HCT116 (cell line): ENCODE measurements around the gene NECAB2. TPM values are rescaled to one million over a fixed set of nuclear protein-coding genes. Genes with fewer than 3 reads are reported as not detected.

Source experiments
- ATAC-seq: fragments of 200-7000 bp; cut with Tn5 transposase; 2 replicates; pipeline ENCODE4 v1.9.1; 2020; ENCODE audit warnings: mild to moderate bottlenecking, moderate library complexity
- BruUV-seq: library from RNA; stranded (reverse); fragments of 400-500 nt; replicated peaks from 2 replicates; lab custom pipeline; 2021; lab: Mats Ljungman, UMichigan
- CTCF ChIA-PET: fragments of 300-600 bp; sonication (Branson Sonifier 250); formaldehyde crosslinking; loops from one replicate; lab custom pipeline; 2021; ENCODE audit warnings: antibody characterized with exemption; lab: Charles Lee
- POLR2A ChIA-PET: fragments of 300-600, 350-600 bp; sonication (Branson Sonifier 250); formaldehyde crosslinking; loops from one replicate; lab custom pipeline; 2021; ENCODE audit warnings: antibody characterized with exemption; lab: Charles Lee
- RAD21 ChIA-PET, 2 experiments: fragments of 300-600 bp; sonication (Branson Sonifier 250); formaldehyde crosslinking; loops; one replicate each; lab custom pipeline; 2023; ENCODE audit warnings: low total read pairs in 2 of 2; ENCODE audit not compliant: uncharacterized antibody in 2 of 2, unreplicated experiment in 2 of 2, low non-redundant PET in 1 of 2; lab: Charles Lee
- DNase-seq: peaks from one replicate; pipeline ENCODE4 v3.0.0-alpha.2; 2010; ENCODE audit warnings: low read depth, low spot score
- H2AFZ ChIP-seq: fragments of 200-600 bp; shearing (Covaris generic), sonication (generic); 2 replicates; pipeline ENCODE4 v1.6.1; 2017; ENCODE audit warnings: low read depth, mixed run types, mixed read lengths, antibody characterized with exemption, low read length; ENCODE audit not compliant: poor library complexity, severe bottlenecking
- H3K27ac ChIP-seq: 2 replicates; pipeline ENCODE4 v1.5.1; 2012; ENCODE audit warnings: low read depth, low read length
- H3K27me3 ChIP-seq: fragments of 200-600 bp; sonication (generic); 2 replicates; pipeline ENCODE4 v1.6.1; 2016; ENCODE audit warnings: mixed run types, low read length, mixed read lengths; ENCODE audit not compliant: insufficient read depth
- H3K36me3 ChIP-seq, 2 experiments: fragments of 200-500 bp in 1 of 2; fragments of 200-600 bp in 1 of 2; sonication (Bioruptor generic) in 1 of 2; sonication (generic) in 1 of 2; 2 replicates each; pipeline versions ENCODE4 v1.5.1 to v1.6.1; 2014 to 2016; ENCODE audit warnings: low read length in 2 of 2, inconsistent platforms in 1 of 2, mixed read lengths in 1 of 2, mixed run types in 1 of 2; ENCODE audit not compliant: insufficient read depth in 2 of 2, control insufficient read depth in 1 of 2
- H3K4me1 ChIP-seq, 2 experiments: fragments of 200-600 bp in 1 of 2; sonication (generic) in 1 of 2; 2 replicates each; pipeline versions ENCODE4 v1.5.1 to v1.6.1; 2012 to 2017; ENCODE audit warnings: low read length in 2 of 2, inconsistent platforms in 1 of 2, mild to moderate bottlenecking in 1 of 2, mixed read lengths in 1 of 2, mixed run types in 1 of 2, moderate library complexity in 1 of 2; ENCODE audit not compliant: insufficient read depth in 2 of 2, control insufficient read depth in 1 of 2
- H3K4me2 ChIP-seq: fragments of 200-600 bp; sonication (generic); 2 replicates; pipeline ENCODE4 v1.6.1; 2017; ENCODE audit warnings: mixed run types, low read length, mixed read lengths
- H3K4me3 ChIP-seq, 2 experiments: fragments of 200-600 bp in 1 of 2; sonication (generic) in 1 of 2; replicated peaks in 1 of 2; 2 replicates each; pipeline ENCODE4 v1.5.1; 2011 to 2016; ENCODE audit warnings: low read length in 2 of 2, control low read depth in 1 of 2, low read depth in 1 of 2, mild to moderate bottlenecking in 1 of 2, mixed read lengths in 1 of 2, mixed run types in 1 of 2
- H3K79me2 ChIP-seq: fragments of 200-600 bp; sonication (generic); 2 replicates; pipeline ENCODE4 v1.6.1; 2017; ENCODE audit warnings: mild to moderate bottlenecking, mixed run types, low read length, moderate library complexity, mixed read lengths; ENCODE audit not compliant: insufficient read depth
- H3K9ac ChIP-seq: fragments of 200-600 bp; sonication (generic); 2 replicates; pipeline ENCODE4 v1.6.1; 2016; ENCODE audit warnings: low read length, mixed read lengths
- H3K9me2 ChIP-seq: fragments of 200-600 bp; sonication (generic), shearing (Covaris generic); 2 replicates; pipeline ENCODE4 v1.6.1; 2017; ENCODE audit warnings: mixed run types, mild to moderate bottlenecking, moderate library complexity; ENCODE audit not compliant: insufficient read depth
- H3K9me3 ChIP-seq, 2 experiments: fragments of 200-500 bp in 1 of 2; fragments of 200-600 bp in 1 of 2; sonication (Bioruptor generic) in 1 of 2; sonication (generic) in 1 of 2; 2 replicates each; pipeline ENCODE4 v1.6.1; 2014 to 2017; ENCODE audit warnings: low read length in 2 of 2, mixed read lengths in 2 of 2, inconsistent platforms in 1 of 2, low read depth in 1 of 2, mild to moderate bottlenecking in 1 of 2, mixed run types in 1 of 2, moderate library complexity in 1 of 2; ENCODE audit not compliant: control insufficient read depth in 1 of 2, insufficient read depth in 1 of 2
- H4K20me1 ChIP-seq: fragments of 200-600 bp; sonication (generic), shearing (Covaris generic); 2 replicates; pipeline ENCODE4 v1.6.1; 2017; ENCODE audit warnings: mixed run types, mild to moderate bottlenecking, moderate library complexity; ENCODE audit not compliant: insufficient read depth
- CEBPB ChIP-seq: IDR thresholded peaks from 2 replicates; pipeline ENCODE4 v1.6.1; 2012; ENCODE audit warnings: low read depth
- RAD21 ChIP-seq: IDR thresholded peaks from 2 replicates; pipeline ENCODE4 v1.6.1; 2012; ENCODE audit warnings: low read depth, mild to moderate bottlenecking
- intact Hi-C: fragments of 100-400 bp; cut with micrococcal nuclease; formaldehyde crosslinking; loops from 2 replicates; pipeline ENCODE4 v1.10.0; 2022
- total RNA-seq: library from RNA; stranded (reverse); gene quantifications from one replicate; pipeline ENCODE4 v1.2.1, GENCODE V29; 2021; ENCODE audit not compliant: unreplicated experiment
- TF ChIP-seq, protein P1 (sequence below), 3 experiments: fragments of 200-600 bp in 1 of 3; sonication (generic) in 1 of 3; IDR thresholded peaks in 2 of 3; conservative IDR thresholded peaks in 1 of 3; 2 replicates each; pipeline ENCODE4 v1.5.1; 2012 to 2017; ENCODE audit warnings: low read depth in 2 of 3, low read length in 2 of 3, antibody characterized with exemption in 1 of 3, borderline replicate concordance in 1 of 3, control low read depth in 1 of 3, mild to moderate bottlenecking in 1 of 3, mixed read lengths in 1 of 3, mixed run types in 1 of 3, moderate library complexity in 1 of 3; ENCODE audit not compliant: insufficient read depth in 1 of 3

NECAB2 gene
- total RNA-seq, 1 experiment from 2014 or later, result 0.61 TPM

DNA sequence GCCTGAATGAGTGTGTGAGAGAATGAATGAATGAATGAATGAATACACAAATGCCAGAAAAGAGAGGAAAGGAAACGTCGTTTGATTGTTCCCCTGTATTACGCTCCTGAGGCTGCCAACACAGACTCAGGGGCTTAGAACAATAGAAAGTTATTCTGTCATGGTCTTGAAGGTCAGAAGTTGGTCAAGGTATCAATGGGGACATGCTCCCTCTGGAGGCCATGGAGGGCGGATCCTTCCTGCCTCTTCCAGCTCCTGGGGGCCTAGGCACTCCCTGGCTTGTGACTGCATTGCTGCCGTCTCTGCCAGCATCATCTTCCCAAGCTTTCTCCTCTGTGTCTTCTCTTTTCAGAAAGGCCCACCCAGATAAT, 76.1 kb downstream of the NECAB2 start:
- POLR2A ChIA-PET, result no interaction called here

More for the DNA sequence above, 76.1 kb downstream of the NECAB2 start:
- Histone ChIP-seq H3K27ac (no peak overlapping the region), H3K9me2 (no peaks in the 10 kb centered on the region), H4K20me1 (no peaks in the 10 kb centered on the region), H3K9ac (no peak overlapping the region), H3K36me3 (no peaks in the 10 kb centered on the region), H3K4me1 (peaks cover 2 to 5% of the 10 kb centered on the region in 2 experiments; a peak in 1 of 4 replicates), H3K4me2 (no peak overlapping the region), H3K9me3 (no peaks in the 10 kb centered on the region), H2AFZ (no peak overlapping the region), H3K4me3 (no peak overlapping the region), H3K79me2 (no peaks in the 10 kb centered on the region), H3K27me3 (no peaks in the 10 kb centered on the region; the same call in 1 of the 2 replicates)
- CTCF ChIA-PET, result interaction anchor here (0.9 to 1.6 kb wide), 6 partner anchors 22 to 117 kb away, joined by 3 to 10 read pairs (median 4); no protein-coding TSS in a partner anchor
- ATAC-seq (peak; percentile 82), DNase-seq (peak; percentile 41)
- TF ChIP-seq CEBPB, result no peak
- TF ChIP-seq, protein P1, sequence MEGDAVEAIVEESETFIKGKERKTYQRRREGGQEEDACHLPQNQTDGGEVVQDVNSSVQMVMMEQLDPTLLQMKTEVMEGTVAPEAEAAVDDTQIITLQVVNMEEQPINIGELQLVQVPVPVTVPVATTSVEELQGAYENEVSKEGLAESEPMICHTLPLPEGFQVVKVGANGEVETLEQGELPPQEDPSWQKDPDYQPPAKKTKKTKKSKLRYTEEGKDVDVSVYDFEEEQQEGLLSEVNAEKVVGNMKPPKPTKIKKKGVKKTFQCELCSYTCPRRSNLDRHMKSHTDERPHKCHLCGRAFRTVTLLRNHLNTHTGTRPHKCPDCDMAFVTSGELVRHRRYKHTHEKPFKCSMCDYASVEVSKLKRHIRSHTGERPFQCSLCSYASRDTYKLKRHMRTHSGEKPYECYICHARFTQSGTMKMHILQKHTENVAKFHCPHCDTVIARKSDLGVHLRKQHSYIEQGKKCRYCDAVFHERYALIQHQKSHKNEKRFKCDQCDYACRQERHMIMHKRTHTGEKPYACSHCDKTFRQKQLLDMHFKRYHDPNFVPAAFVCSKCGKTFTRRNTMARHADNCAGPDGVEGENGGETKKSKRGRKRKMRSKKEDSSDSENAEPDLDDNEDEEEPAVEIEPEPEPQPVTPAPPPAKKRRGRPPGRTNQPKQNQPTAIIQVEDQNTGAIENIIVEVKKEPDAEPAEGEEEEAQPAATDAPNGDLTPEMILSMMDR (IDR thresholded peaks at IDR 0.05 in 2 of 3, conservative IDR thresholded peaks at IDR 0.05 in 1 of 3; ENCODE audit: borderline replicate concordance in 1 of 3, insufficient read depth in 1 of 3, low read depth in 2 of 3, low read length in 2 of 3), result peak; percentile 67 to 80 (median 73); a peak in 5 of 6 replicates
- peak; percentile 66 for TF ChIP-seq RAD21
- intact Hi-C loops, result loop anchor here (2.0 kb wide), 1 partner anchor 87 kb away; no protein-coding TSS in a partner anchor
- BruUV-seq, result no TSS peak
- RAD21 ChIA-PET, result interaction anchor here in 1 of 2 experiments (2.1 kb wide), 1 partner anchor 87 kb away, joined by 7 read pairs; no protein-coding TSS in a partner anchor
